Measurements from ENCODE around the gene SLCO3A1.

The SLCO3A1 gene

DNA sequence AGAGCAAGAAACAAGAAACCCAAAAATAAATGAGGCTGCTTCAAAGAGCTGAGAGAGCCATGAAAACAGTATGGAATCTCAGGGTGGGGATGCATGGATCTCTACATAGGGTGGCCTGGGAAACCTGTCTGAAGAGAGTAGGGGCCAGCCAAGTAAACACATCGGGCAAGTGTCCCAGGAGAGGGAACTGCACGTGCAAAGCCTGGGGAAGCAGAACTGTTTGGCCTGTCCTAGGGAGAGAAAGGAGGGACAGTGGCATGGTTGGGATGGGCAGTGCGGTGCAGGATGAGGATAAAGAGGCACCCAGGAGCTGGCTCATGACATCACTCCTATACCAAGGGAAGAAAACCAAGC is 271.1 kb downstream of the SLCO3A1 start:
- no peak overlapping the region for H3K27ac ChIP-seq (ENCODE audit: low read length)
- no peak overlapping the region for H2AFZ ChIP-seq (ENCODE audit: low read depth, low read length)
- H3K27me3 ChIP-seq (ENCODE audit: insufficient read depth, low read length, poor library complexity): peaks cover 26% of the 10 kb centered on the region
- no peaks in the 10 kb centered on the region for H3K79me2 ChIP-seq (ENCODE audit: insufficient read depth, low read length)
- no peak for DNase-seq
- no peaks in the 10 kb centered on the region for H3K36me3 ChIP-seq (ENCODE audit: insufficient read depth, low read length)
- no peak overlapping the region for H3K4me3 ChIP-seq (ENCODE audit: low read depth in 1 of 2, low read length in 2 of 2)
- no peaks in the 10 kb centered on the region for H3K4me1 ChIP-seq (ENCODE audit: insufficient read depth, low read length)
- H3K9ac ChIP-seq (ENCODE audit: low read depth, low read length): no peak overlapping the region
- TF ChIP-seq EZH2 (IDR thresholded peaks at IDR 0.05; ENCODE audit: borderline replicate concordance, low read depth, low read length, severe bottlenecking): no peak
- TF ChIP-seq, protein P1, sequence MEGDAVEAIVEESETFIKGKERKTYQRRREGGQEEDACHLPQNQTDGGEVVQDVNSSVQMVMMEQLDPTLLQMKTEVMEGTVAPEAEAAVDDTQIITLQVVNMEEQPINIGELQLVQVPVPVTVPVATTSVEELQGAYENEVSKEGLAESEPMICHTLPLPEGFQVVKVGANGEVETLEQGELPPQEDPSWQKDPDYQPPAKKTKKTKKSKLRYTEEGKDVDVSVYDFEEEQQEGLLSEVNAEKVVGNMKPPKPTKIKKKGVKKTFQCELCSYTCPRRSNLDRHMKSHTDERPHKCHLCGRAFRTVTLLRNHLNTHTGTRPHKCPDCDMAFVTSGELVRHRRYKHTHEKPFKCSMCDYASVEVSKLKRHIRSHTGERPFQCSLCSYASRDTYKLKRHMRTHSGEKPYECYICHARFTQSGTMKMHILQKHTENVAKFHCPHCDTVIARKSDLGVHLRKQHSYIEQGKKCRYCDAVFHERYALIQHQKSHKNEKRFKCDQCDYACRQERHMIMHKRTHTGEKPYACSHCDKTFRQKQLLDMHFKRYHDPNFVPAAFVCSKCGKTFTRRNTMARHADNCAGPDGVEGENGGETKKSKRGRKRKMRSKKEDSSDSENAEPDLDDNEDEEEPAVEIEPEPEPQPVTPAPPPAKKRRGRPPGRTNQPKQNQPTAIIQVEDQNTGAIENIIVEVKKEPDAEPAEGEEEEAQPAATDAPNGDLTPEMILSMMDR (IDR thresholded peaks at IDR 0.05; ENCODE audit: borderline replicate concordance, extremely low read depth, low read length, poor library complexity, severe bottlenecking): no peak
- H3K9me3 ChIP-seq (ENCODE audit: insufficient read depth, low read length, severe bottlenecking): no peaks in the 10 kb centered on the region
- H3K4me2 ChIP-seq (ENCODE audit: insufficient read depth, low read length): no peak overlapping the region
- H4K20me1 ChIP-seq (ENCODE audit: insufficient read depth, low read length): no peaks in the 10 kb centered on the region
- no peak for ATAC-seq (ENCODE audit: insufficient read depth, low read depth)

DNA sequence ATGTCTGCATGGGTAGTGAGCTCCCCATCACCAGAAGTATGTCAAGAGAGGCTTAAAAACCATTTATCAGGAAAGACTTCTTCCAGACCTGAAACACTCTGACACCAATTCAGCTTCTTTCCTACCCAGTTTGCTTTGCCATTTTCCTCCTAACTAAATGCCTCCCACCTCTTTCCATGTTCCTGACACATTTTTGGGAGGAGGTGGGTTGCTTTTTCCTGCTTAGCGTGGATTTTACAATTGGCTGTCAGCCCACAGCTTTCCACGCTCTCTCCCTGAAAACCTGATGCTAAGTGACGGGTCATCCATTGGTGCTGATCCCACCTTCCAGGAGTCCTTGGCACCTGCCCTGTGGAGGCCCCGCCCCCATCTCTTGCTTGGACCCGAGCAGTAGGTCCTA is 275.3 kb downstream of the SLCO3A1 start:
- Histone ChIP-seq H4K20me1 (ENCODE audit: insufficient read depth, low read length) (no peaks in the 10 kb centered on the region), H3K36me3 (ENCODE audit: insufficient read depth, low read length) (no peaks in the 10 kb centered on the region), H3K27me3 (ENCODE audit: insufficient read depth, low read length, poor library complexity) (peaks cover 21% of the 10 kb centered on the region), H3K27ac (ENCODE audit: low read length) (no peak overlapping the region), H2AFZ (ENCODE audit: low read depth, low read length) (no peak overlapping the region), H3K9ac (ENCODE audit: low read depth, low read length) (no peak overlapping the region), H3K4me2 (ENCODE audit: insufficient read depth, low read length) (no peak overlapping the region), H3K79me2 (ENCODE audit: insufficient read depth, low read length) (no peaks in the 10 kb centered on the region), H3K4me1 (ENCODE audit: insufficient read depth, low read length) (no peaks in the 10 kb centered on the region), H3K4me3 (ENCODE audit: low read depth in 1 of 2, low read length in 2 of 2) (no peak overlapping the region), H3K9me3 (ENCODE audit: insufficient read depth, low read length, severe bottlenecking) (no peaks in the 10 kb centered on the region)
- DNase-seq (no peak), ATAC-seq (ENCODE audit: insufficient read depth, low read depth) (no peak)
- TF ChIP-seq, protein P1 (IDR thresholded peaks at IDR 0.05; ENCODE audit: borderline replicate concordance, extremely low read depth, low read length, poor library complexity, severe bottlenecking): no peak
- TF ChIP-seq EZH2 (IDR thresholded peaks at IDR 0.05; ENCODE audit: borderline replicate concordance, low read depth, low read length, severe bottlenecking): no peak

GRCh38 chr15:92130244-92130643 is 276.7 kb downstream of the SLCO3A1 start:
- Histone ChIP-seq H3K4me1 (ENCODE audit: insufficient read depth, low read length) (no peaks in the 10 kb centered on the region), H3K79me2 (ENCODE audit: insufficient read depth, low read length) (no peaks in the 10 kb centered on the region), H3K27ac (ENCODE audit: low read length) (no peak overlapping the region), H3K36me3 (ENCODE audit: insufficient read depth, low read length) (no peaks in the 10 kb centered on the region), H3K27me3 (ENCODE audit: insufficient read depth, low read length, poor library complexity) (peaks cover 21% of the 10 kb centered on the region), H2AFZ (ENCODE audit: low read depth, low read length) (no peak overlapping the region), H3K4me3 (ENCODE audit: low read depth in 1 of 2, low read length in 2 of 2) (no peak overlapping the region), H3K9ac (ENCODE audit: low read depth, low read length) (no peak overlapping the region), H3K9me3 (ENCODE audit: insufficient read depth, low read length, severe bottlenecking) (no peaks in the 10 kb centered on the region), H4K20me1 (ENCODE audit: insufficient read depth, low read length) (no peaks in the 10 kb centered on the region), H3K4me2 (ENCODE audit: insufficient read depth, low read length) (no peak overlapping the region)
- TF ChIP-seq, protein P1 (IDR thresholded peaks at IDR 0.05; ENCODE audit: borderline replicate concordance, extremely low read depth, low read length, poor library complexity, severe bottlenecking): no peak
- no peak for TF ChIP-seq EZH2 (IDR thresholded peaks at IDR 0.05; ENCODE audit: borderline replicate concordance, low read depth, low read length, severe bottlenecking)
- no peak for ATAC-seq (ENCODE audit: insufficient read depth, low read depth)
- DNase-seq: no peak

DNA sequence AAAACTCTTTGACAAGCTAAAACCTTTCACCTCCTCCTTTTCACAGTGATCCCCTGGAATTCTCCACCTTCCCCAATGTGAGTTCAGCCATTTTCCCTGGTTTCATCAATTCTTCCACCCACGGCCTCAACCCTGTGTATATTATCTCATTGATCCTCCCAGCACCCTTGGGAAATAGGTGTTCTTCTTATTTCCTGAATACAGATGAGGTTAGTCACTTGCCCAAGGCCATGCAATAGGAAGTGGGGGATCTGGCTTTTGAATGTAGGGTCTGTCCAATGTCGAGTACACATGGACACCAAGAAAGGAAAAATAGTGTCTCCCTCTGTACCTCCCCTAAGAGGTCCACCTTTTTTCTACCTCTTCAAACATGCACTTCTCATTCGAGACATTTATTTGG is 277.4 kb downstream of the SLCO3A1 start:
- H3K4me1 ChIP-seq (ENCODE audit: insufficient read depth, low read length): no peaks in the 10 kb centered on the region
- no peaks in the 10 kb centered on the region for H4K20me1 ChIP-seq (ENCODE audit: insufficient read depth, low read length)
- no peaks in the 10 kb centered on the region for H3K36me3 ChIP-seq (ENCODE audit: insufficient read depth, low read length)
- no peak overlapping the region for H3K9ac ChIP-seq (ENCODE audit: low read depth, low read length)
- ATAC-seq (ENCODE audit: insufficient read depth, low read depth) (no peak), DNase-seq (no peak)
- H3K27ac ChIP-seq (ENCODE audit: low read length): no peak overlapping the region
- no peaks in the 10 kb centered on the region for H3K79me2 ChIP-seq (ENCODE audit: insufficient read depth, low read length)
- H3K4me3 ChIP-seq (ENCODE audit: low read depth in 1 of 2, low read length in 2 of 2): no peak overlapping the region
- H3K9me3 ChIP-seq (ENCODE audit: insufficient read depth, low read length, severe bottlenecking): no peaks in the 10 kb centered on the region
- no peak overlapping the region for H3K4me2 ChIP-seq (ENCODE audit: insufficient read depth, low read length)
- H2AFZ ChIP-seq (ENCODE audit: low read depth, low read length): no peak overlapping the region
- H3K27me3 ChIP-seq (ENCODE audit: insufficient read depth, low read length, poor library complexity): peaks cover 16% of the 10 kb centered on the region
- no peak for TF ChIP-seq EZH2 (IDR thresholded peaks at IDR 0.05; ENCODE audit: borderline replicate concordance, low read depth, low read length, severe bottlenecking)
- TF ChIP-seq, protein P1 (IDR thresholded peaks at IDR 0.05; ENCODE audit: borderline replicate concordance, extremely low read depth, low read length, poor library complexity, severe bottlenecking): no peak
